HG03135 (cell line): ENCODE results near the gene NT5C1B.
A peak's percentile ranks its signal among the peaks of the same experiment; 100 is the strongest.
"Not testable (repeated sequence)": the region's sequence is repeated elsewhere in the genome, so short reads cannot be mapped to it uniquely, and the experiment has no call there.

Experiments used
- ATAC-seq: cut with Tn5 transposase; IDR thresholded peaks from one replicate; pipeline ENCODE4 v1.9.1; 2021; ENCODE audit warnings: mild to moderate bottlenecking, moderate library complexity; ENCODE audit not compliant: unreplicated experiment

NT5C1B gene

GRCh38 chr2:18589354-18589753 is at the start of gene NT5C1B:
NT5C1B (minus strand) TSS chr2:18589569; CDS start chr2:18589468, 101 bp downstream.
- no peak for ATAC-seq

GRCh38 chr2:18637196-18637595 is 47.8 kb upstream of the NT5C1B start:
- ATAC-seq = no peak

GRCh38 chr2:18632699-18633098 is 43.3 kb upstream of the NT5C1B start:
- not testable (repeated sequence) for ATAC-seq

- ATAC-seq = no peak
These were observed 41.6 kb upstream of the NT5C1B start for GRCh38 chr2:18630941-18631340.

GRCh38 chr2:18630541-18630940 is 41.2 kb upstream of the NT5C1B start:
- no peak for ATAC-seq

GRCh38 chr2:18630101-18630500 is 40.7 kb upstream of the NT5C1B start:
- ATAC-seq = no peak

- ATAC-seq = no peak
These were observed 37.7 kb upstream of the NT5C1B start for GRCh38 chr2:18626958-18627650.

- ATAC-seq = no peak
These were observed 36.9 kb upstream of the NT5C1B start for GRCh38 chr2:18626256-18626668.

GRCh38 chr2:18625563-18625962 is 36.2 kb upstream of the NT5C1B start:
- ATAC-seq = no peak

- no peak for ATAC-seq
These were observed 34.4 kb upstream of the NT5C1B start for GRCh38 chr2:18623782-18624181.

GRCh38 chr2:18620867-18621632 is 31.7 kb upstream of the NT5C1B start:
- ATAC-seq = no peak

GRCh38 chr2:18619091-18619490 is 29.7 kb upstream of the NT5C1B start:
- no peak for ATAC-seq

GRCh38 chr2:18614041-18614440 is 24.7 kb upstream of the NT5C1B start:
- no peak for ATAC-seq

- no peak for ATAC-seq
These were observed 22.8 kb upstream of the NT5C1B start for GRCh38 chr2:18612133-18612532.

- ATAC-seq = no peak
These were observed 22.2 kb upstream of the NT5C1B start for GRCh38 chr2:18611604-18612003.

GRCh38 chr2:18611184-18611583 is 21.8 kb upstream of the NT5C1B start:
- no peak for ATAC-seq

GRCh38 chr2:18610651-18611050 is 21.3 kb upstream of the NT5C1B start:
- ATAC-seq = no peak

GRCh38 chr2:18610090-18610489 is 20.7 kb upstream of the NT5C1B start:
- no peak for ATAC-seq

- peak; percentile 60 for ATAC-seq
These were observed 15.7 kb upstream of the NT5C1B start for GRCh38 chr2:18605115-18605514.

GRCh38 chr2:18604531-18604885 is 15.1 kb upstream of the NT5C1B start:
- ATAC-seq = no peak

GRCh38 chr2:18603854-18604530 is 14.6 kb upstream of the NT5C1B start:
- ATAC-seq = no peak

- no peak for ATAC-seq
These were observed 12.9 kb upstream of the NT5C1B start for GRCh38 chr2:18602298-18602697.
